GM20000 (cell line): Measurements from ENCODE around the gene HOXB7.

Experiments used
- DNase-seq: peaks from one replicate; pipeline ENCODE4 v3.0.0; 2012; ENCODE audit warnings: low spot score
- CTCF ChIP-seq: IDR thresholded peaks from 2 replicates; pipeline ENCODE4 v1.5.1; 2012; ENCODE audit warnings: mild to moderate bottlenecking, control low read depth; ENCODE audit errors: extremely low read depth, missing control alignments

HOXB7 gene

GRCh38 chr17:48562934-48563333 lies 47.9 kb downstream of the HOXB7 start:
- DNase-seq, result no peak
- no peak for TF ChIP-seq CTCF

- DNase-seq, result peak; percentile 63
- no peak for TF ChIP-seq CTCF
These were observed 48.7 kb downstream of the HOXB7 start for GRCh38 chr17:48561884-48562810.

- no peak for DNase-seq
- TF ChIP-seq CTCF, result no peak
These were observed 50.7 kb downstream of the HOXB7 start for GRCh38 chr17:48559840-48560817.

GRCh38 chr17:48559122-48559839 lies 51.5 kb downstream of the HOXB7 start:
- no peak for DNase-seq
- no peak for TF ChIP-seq CTCF

GRCh38 chr17:48558831-48559121 lies 52.0 kb downstream of the HOXB7 start:
- DNase-seq, result no peak
- TF ChIP-seq CTCF, result no peak

- no peak for TF ChIP-seq CTCF
- no peak for DNase-seq
These were observed 52.6 kb downstream of the HOXB7 start for GRCh38 chr17:48558057-48558830.
